SH-SY5Y (cell line): ENCODE data around the gene KCNH2.

ENCODE experiments used
- GATA2 ChIP-seq: IDR thresholded peaks from 2 replicates; pipeline ENCODE4 v1.6.1; 2011; ENCODE audit warnings: mild to moderate bottlenecking, low read depth, low read length
- GATA3 ChIP-seq: IDR thresholded peaks from 2 replicates; pipeline ENCODE4 v1.6.1; 2011; ENCODE audit warnings: low read depth, mild to moderate bottlenecking, low read length, moderate library complexity

- no peak for TF ChIP-seq GATA3
- no peak for TF ChIP-seq GATA2
Observed at GRCh38 chr7:151009327-151010036, 31.4 kb upstream of the KCNH2 start.
